Stimulated activated CD8-positive, alpha-beta memory T cell treated with anti-CD3 and anti-CD28 coated beads, Interleukin-12 subunit alpha, Interleukin-12 subunit beta, amount 100 ng/mL, for 24 hours (primary cell): Measurements from ENCODE around the gene SHC1.

Experiments used
- DNase-seq: peaks from one replicate; pipeline ENCODE4 v3.0.0-alpha.2; 2020; ENCODE audit errors: extremely low read depth

SHC1 gene, protein sequence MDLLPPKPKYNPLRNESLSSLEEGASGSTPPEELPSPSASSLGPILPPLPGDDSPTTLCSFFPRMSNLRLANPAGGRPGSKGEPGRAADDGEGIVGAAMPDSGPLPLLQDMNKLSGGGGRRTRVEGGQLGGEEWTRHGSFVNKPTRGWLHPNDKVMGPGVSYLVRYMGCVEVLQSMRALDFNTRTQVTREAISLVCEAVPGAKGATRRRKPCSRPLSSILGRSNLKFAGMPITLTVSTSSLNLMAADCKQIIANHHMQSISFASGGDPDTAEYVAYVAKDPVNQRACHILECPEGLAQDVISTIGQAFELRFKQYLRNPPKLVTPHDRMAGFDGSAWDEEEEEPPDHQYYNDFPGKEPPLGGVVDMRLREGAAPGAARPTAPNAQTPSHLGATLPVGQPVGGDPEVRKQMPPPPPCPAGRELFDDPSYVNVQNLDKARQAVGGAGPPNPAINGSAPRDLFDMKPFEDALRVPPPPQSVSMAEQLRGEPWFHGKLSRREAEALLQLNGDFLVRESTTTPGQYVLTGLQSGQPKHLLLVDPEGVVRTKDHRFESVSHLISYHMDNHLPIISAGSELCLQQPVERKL

GRCh38 chr1:154970631-154971340 is at the start of gene SHC1:
TSS of gene SHC1 (minus strand) at chr1:154970747. CDS start at chr1:154970526, 221 bp downstream.
- DNase-seq, result no peak

- no peak for DNase-seq
These were observed 49.1 kb upstream of the SHC1 start for GRCh38 chr1:155019377-155020245.

DNA sequence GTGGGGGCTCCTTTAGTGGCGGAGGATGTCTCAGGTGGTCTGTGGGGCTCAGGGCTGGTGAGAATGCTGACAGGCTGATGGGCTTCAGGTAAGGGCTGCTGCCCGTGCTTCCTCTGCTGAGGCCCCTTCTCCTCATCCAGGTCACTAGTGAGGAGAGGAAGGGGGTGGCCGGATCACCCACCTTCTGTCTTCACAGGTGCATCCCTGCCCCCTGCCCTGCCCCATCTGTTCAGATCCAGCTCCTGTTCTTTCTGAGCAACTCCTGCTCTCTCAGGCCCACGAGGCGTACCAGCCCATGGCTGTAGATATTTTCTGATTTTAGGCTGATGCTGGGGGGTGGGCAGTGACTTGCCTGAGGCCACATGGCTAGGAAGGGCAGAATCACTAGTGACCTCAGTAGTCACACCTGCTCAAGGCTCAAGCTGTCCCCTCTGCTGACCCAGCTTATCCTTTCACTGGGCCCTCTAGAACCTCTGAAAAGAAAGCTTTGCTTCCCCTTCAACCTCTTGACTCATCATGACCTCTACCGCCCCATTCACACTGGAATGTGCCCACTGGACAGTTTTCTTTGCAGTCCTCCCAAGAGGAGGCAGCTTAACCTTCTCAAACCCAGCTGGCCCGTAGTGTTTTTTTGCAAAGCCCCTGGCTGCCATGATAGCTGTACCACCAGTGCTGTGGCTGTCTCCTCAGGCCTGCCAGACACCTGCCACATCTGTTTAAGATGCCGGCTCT is 48.2 kb upstream of the SHC1 start:
- no peak for DNase-seq

DNA sequence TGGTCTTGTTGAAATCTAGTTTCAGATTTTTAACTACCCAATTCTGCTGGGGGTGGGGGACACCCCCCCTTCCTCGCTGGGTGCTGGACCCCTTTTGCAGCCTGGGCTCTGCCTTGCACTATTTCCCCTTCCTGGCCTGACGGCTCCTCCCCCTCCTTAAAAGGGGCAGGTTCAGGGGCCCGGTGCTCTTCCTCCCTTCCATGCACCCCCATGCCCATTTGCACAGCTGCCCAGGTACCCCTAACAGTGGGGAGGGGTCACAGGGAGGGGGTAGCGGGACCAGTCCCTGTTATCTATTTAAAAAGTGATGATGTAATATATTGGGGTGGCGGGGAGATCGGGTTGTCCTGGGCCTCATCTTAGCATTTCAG is 47.4 kb upstream of the SHC1 start:
- DNase-seq, result no peak

GRCh38 chr1:155017041-155017945 is 46.7 kb upstream of the SHC1 start:
- peak; percentile 69 for DNase-seq

DNA sequence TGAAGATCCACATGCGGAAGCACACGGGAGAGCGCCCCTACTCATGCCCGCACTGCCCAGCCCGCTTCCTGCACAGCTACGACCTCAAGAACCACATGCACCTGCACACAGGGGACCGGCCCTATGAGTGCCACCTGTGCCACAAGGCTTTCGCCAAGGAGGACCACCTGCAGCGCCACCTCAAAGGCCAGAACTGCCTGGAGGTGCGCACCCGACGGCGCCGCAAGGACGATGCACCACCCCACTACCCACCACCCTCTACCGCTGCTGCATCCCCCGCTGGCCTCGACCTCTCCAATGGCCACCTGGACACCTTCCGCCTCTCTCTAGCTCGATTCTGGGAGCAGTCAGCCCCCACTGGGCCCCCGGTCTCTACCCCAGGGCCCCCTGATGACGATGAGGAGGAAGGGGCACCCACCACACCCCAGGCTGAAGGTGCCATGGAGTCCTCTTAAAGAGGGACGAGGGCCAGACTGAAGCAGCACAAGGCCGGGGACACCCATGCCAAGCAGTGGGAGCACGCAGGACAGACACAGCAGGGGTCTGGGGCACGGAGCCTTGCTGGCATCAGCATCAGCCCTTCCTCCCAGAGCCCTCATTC is 45.8 kb upstream of the SHC1 start:
- no peak for DNase-seq

DNA sequence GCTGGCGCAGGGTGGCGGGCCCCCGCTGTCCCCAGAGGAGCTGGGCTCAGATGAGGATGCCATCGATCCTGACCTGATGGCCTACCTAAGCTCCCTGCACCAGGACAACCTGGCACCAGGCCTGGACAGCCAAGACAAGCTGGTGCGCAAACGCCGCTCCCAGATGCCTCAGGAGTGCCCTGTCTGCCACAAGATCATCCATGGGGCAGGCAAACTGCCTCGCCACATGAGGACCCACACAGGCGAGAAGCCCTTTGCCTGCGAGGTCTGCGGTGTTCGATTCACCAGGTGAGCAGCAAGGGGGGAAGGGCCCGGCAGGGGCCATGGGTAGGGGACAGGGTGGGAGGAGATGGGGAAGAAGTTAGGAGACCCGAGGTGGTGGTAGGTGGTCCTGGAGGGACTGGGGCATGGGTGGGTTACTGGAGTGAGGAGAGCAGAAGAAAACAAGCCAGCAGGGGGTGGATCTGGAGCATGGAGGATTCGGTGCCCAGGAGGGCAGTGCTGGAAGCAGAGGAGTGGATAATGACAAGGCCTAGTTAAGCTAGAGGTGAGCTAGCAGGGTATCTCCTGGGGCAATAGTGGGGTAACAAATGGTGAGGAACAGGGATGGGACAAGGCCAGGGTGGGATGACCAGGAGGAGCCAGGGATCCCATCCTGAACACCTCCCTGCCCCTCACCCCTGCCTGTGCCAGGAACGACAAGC is 45.1 kb upstream of the SHC1 start:
- DNase-seq, result no peak

GRCh38 chr1:155014709-155015508 is 44.4 kb upstream of the SHC1 start:
- no peak for DNase-seq

- DNase-seq, result no peak
These were observed 43.1 kb upstream of the SHC1 start for GRCh38 chr1:155013632-155014031.

- DNase-seq, result no peak
These were observed 42.4 kb upstream of the SHC1 start for GRCh38 chr1:155012776-155013602.

- no peak for DNase-seq
These were observed 41.5 kb upstream of the SHC1 start for GRCh38 chr1:155012026-155012546.

- DNase-seq, result no peak
These were observed 41.0 kb upstream of the SHC1 start for GRCh38 chr1:155011437-155012025.

DNA sequence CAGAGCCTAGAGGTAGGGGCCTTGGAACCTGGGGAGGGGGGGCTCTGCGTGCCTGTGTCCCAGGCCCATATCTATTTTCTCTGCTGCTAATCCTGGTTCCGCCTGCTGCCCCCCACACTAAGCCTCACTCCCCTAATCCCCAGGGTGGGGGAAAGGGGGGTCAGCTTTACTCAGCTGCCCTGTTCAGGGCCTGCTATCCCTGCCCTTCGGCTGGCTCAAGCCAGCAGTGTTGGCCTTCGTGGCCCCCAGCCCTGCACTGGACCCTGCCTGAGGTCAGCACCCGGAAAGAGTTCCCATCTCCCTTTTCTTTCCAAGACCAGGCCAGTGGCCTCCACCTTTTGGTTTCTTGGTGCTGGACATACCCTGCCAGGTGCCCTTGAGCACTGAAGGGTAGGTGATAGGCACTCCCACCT is 40.5 kb upstream of the SHC1 start:
- DNase-seq, result no peak

GRCh38 chr1:155010211-155010918 is 39.8 kb upstream of the SHC1 start:
- no peak for DNase-seq

- no peak for DNase-seq
These were observed 39.2 kb upstream of the SHC1 start for GRCh38 chr1:155009742-155010141.

DNA sequence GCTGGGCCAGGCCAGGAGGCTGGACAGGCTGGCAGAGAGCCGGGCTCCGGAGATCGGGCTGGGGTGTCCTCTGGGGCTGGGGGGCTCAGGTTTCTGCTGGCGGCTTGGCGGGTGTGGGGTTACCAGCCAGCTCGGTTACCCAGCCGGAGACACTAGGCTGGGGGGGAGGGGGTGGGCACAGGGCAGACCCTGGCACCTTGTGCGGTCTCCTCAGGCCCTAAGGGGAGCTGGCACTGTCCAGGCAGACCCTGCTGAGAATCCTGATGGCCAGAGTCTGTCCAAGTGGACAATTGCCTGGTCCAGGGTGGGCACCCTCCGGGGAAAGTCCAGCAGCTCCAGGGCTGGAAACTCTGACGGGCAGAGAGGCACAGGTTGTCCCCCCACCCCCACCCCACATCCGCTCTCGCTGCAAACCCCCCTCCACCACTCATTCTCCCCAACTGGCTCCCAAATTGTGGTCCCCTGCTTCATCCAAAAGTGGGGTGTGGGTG is 38.7 kb upstream of the SHC1 start:
- DNase-seq, result no peak
